GM23338 (cell line): ENCODE measurements around the gene PHYKPL. TPM values are rescaled to one million over a fixed set of nuclear protein-coding genes. Genes with fewer than 3 reads are reported as not detected.

Experiments used
- ATAC-seq: fragments of 200-7000 bp; cut with Tn5 transposase; 3 replicates; pipeline ENCODE4 v1.9.1; 2020
- DNase-seq: peaks from one replicate; pipeline ENCODE4 v3.0.0-alpha.2; 2015; ENCODE audit warnings: low spot score
- H2AFZ ChIP-seq: fragments of 200-600 bp; sonication (generic); 2 replicates; pipeline ENCODE4 v1.8.0; 2016; ENCODE audit warnings: antibody characterized with exemption, mild to moderate bottlenecking, moderate library complexity
- H3F3A ChIP-seq: fragments of 200-600 bp; sonication (generic); replicated peaks from 2 replicates; pipeline ENCODE4 v1.8.0; 2017; ENCODE audit warnings: antibody characterized with exemption, mixed run types, low read depth
- H3K27ac ChIP-seq: fragments of 200-600 bp; sonication (generic); 2 replicates; pipeline ENCODE4 v1.6.1; 2016; ENCODE audit warnings: low read depth
- H3K27me3 ChIP-seq: fragments of 200-600 bp; sonication (generic); 2 replicates; pipeline ENCODE4 v1.8.0; 2016; ENCODE audit warnings: mild to moderate bottlenecking, mixed run types, moderate library complexity; ENCODE audit not compliant: insufficient read depth
- H3K36me3 ChIP-seq: fragments of 200-600 bp; sonication (generic); 2 replicates; pipeline ENCODE4 v1.8.0; 2016; ENCODE audit warnings: mild to moderate bottlenecking; ENCODE audit not compliant: insufficient read depth
- H3K4me1 ChIP-seq: fragments of 200-600 bp; sonication (generic); 2 replicates; pipeline ENCODE4 v1.8.0; 2016; ENCODE audit warnings: mild to moderate bottlenecking, moderate library complexity; ENCODE audit not compliant: insufficient read depth
- H3K4me2 ChIP-seq: fragments of 200-600 bp; sonication (generic); 2 replicates; pipeline ENCODE4 v1.7.1; 2017; ENCODE audit warnings: mixed run types
- H3K4me3 ChIP-seq: fragments of 200-600 bp; sonication (generic); 2 replicates; pipeline ENCODE4 v1.6.1; 2016; ENCODE audit warnings: mixed run types
- H3K79me2 ChIP-seq: fragments of 200-600 bp; sonication (generic); replicated peaks from 2 replicates; pipeline ENCODE4 v1.8.0; 2017; ENCODE audit warnings: mild to moderate bottlenecking; ENCODE audit not compliant: insufficient read depth
- H3K9me2 ChIP-seq: fragments of 200-600 bp; sonication (generic); 2 replicates; pipeline ENCODE4 v1.8.0; 2017; ENCODE audit not compliant: insufficient read depth
- H4K20me1 ChIP-seq: fragments of 200-600 bp; sonication (generic); replicated peaks from 2 replicates; pipeline ENCODE4 v1.8.0; 2017; ENCODE audit warnings: mild to moderate bottlenecking; ENCODE audit not compliant: insufficient read depth
- H3K27ac Mint-ChIP-seq: 2 replicates; pipeline ENCODE4 v1.8.0; 2020; ENCODE audit warnings: inconsistent platforms, mild to moderate bottlenecking, moderate library complexity, mixed read lengths
- H3K27me3 Mint-ChIP-seq: 3 replicates; pipeline ENCODE4 v1.8.0; 2022; ENCODE audit warnings: low read depth, mild to moderate bottlenecking, moderate library complexity, mixed read lengths, inconsistent platforms; ENCODE audit not compliant: insufficient read depth, poor library complexity
- H3K36me3 Mint-ChIP-seq: 3 replicates; pipeline ENCODE4 v1.8.0; 2021; ENCODE audit warnings: low read depth, mild to moderate bottlenecking, inconsistent platforms, moderate library complexity, mixed read lengths
- H3K4me1 Mint-ChIP-seq: 3 replicates; pipeline ENCODE4 v1.8.0; 2020; ENCODE audit warnings: mild to moderate bottlenecking, inconsistent platforms, mixed read lengths
- H3K4me3 Mint-ChIP-seq: 3 replicates; pipeline ENCODE4 v1.8.0; 2021; ENCODE audit warnings: moderate library complexity, mild to moderate bottlenecking, inconsistent platforms, mixed read lengths
- H3K9me3 Mint-ChIP-seq: 3 replicates; pipeline ENCODE4 v1.8.0; 2020; ENCODE audit warnings: moderate library complexity, mild to moderate bottlenecking, inconsistent platforms, mixed read lengths
- CREB1 ChIP-seq: fragments of 250-450 bp; sonication (Bioruptor Pico); IDR thresholded peaks from 2 replicates; pipeline ENCODE4 v1.5.0; 2020; ENCODE audit warnings: low read depth, mild to moderate bottlenecking, moderate library complexity
- ETS1 ChIP-seq: IDR thresholded peaks from 2 replicates; pipeline ENCODE4 v1.6.1; 2016; ENCODE audit warnings: antibody characterized with exemption
- EZH2 ChIP-seq: fragments of 200-600 bp; sonication (generic); IDR thresholded peaks from one replicate; pipeline ENCODE4 v1.8.0; 2017; ENCODE audit warnings: antibody characterized with exemption, mild to moderate bottlenecking, low read depth; ENCODE audit not compliant: unreplicated experiment
- EZH2phosphoT487 ChIP-seq: fragments of 200-600 bp; sonication (generic); IDR thresholded peaks from one replicate; pipeline ENCODE4 v1.8.1; 2018; ENCODE audit warnings: antibody characterized with exemption; ENCODE audit not compliant: unreplicated experiment
- JUNB ChIP-seq: IDR thresholded peaks from one replicate; pipeline ENCODE4 v1.6.1; 2016; ENCODE audit warnings: antibody characterized with exemption; ENCODE audit not compliant: unreplicated experiment
- NANOG ChIP-seq: IDR thresholded peaks from 2 replicates; pipeline ENCODE4 v1.6.1; 2016; ENCODE audit warnings: antibody characterized with exemption, borderline replicate concordance
- POLR2AphosphoS5 ChIP-seq: IDR thresholded peaks from 2 replicates; pipeline ENCODE4 v1.6.1; 2016; ENCODE audit warnings: antibody characterized with exemption, low read depth
- REST ChIP-seq: IDR thresholded peaks from one replicate; pipeline ENCODE4 v1.6.1; 2018; ENCODE audit warnings: antibody characterized with exemption; ENCODE audit not compliant: unreplicated experiment
- STAT1 ChIP-seq: IDR thresholded peaks from one replicate; pipeline ENCODE4 v1.6.1; 2016; ENCODE audit warnings: antibody characterized with exemption; ENCODE audit not compliant: unreplicated experiment
- ZNF114 ChIP-seq: fragments of 250-450 bp; sonication (Bioruptor Pico); IDR thresholded peaks from 2 replicates; pipeline ENCODE4 v1.5.0; 2020; ENCODE audit warnings: mild to moderate bottlenecking, moderate library complexity
- ZNF331 ChIP-seq: fragments of 250-450 bp; sonication (Bioruptor Pico); IDR thresholded peaks from 2 replicates; pipeline ENCODE4 v1.5.0; 2020; ENCODE audit warnings: low read depth, mild to moderate bottlenecking, moderate library complexity
- ZNF462 ChIP-seq: fragments of 250-450 bp; sonication (Bioruptor Pico); IDR thresholded peaks from 2 replicates; pipeline ENCODE4 v1.5.0; 2020; ENCODE audit warnings: mild to moderate bottlenecking, moderate library complexity
- polyA plus RNA-seq: library from polyadenylated mRNA; unstranded; fragments of >200 nt; fragmentation: Nextera tagmentation; extraction: Ambion mirVana; gene quantifications from 2 replicates; pipeline ENCODE4 v1.2.1, GENCODE V29; 2016
- total RNA-seq: library from RNA; depleted of rRNA; stranded (reverse); fragments of >200 nt; shearing (Covaris generic); gene quantifications from 2 replicates; pipeline ENCODE4 v1.2.3, GENCODE V29; 2014

Gene PHYKPL
- total and polyA plus RNA-seq, 2 experiments from 2014 or later, result 15.9 to 20.8 TPM

- TF ChIP-seq CREB1 (CRISPR knock-in tag) (no peak), JUNB (no peak), EZH2phosphoT487 (no peak), ZNF114 (CRISPR knock-in tag) (no peak), POLR2AphosphoS5 (no peak), ETS1 (no peak)
Observed at GRCh38 chr5:178194026-178194425, 38.6 kb downstream of the PHYKPL start (continued).

DNA sequence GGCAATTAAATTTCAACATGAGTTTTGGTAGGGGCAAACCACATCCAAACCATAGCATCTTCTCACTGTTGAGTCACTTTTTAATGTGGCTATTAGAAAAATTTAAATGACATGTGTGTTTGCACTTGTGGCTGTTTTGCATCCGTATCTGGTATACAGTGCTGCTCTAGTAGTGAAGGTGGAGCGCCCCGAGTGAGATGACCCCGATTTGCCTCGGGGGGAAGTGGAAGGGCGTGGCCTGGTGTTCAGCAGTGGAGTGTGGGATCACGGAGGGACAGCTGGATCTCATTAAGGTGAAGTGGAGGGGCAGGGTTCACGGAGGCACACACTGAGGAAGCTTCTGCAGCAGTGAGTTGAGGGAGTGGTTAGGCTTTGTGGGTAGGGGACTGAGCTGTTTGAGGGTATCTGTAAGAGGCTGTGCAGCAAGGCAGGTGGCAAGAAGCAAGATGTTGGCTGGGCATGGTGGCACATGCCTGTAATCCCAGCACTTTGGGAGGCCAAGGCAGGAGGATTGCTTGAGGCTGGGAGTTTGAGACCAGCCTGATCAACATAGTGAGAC lies 39.3 kb downstream of the PHYKPL start:
- Histone ChIP-seq H3K4me2 (no peak overlapping the region), H3K27me3 (no peaks in the 10 kb centered on the region), H3K4me1 (no peaks in the 10 kb centered on the region), H2AFZ (no peak overlapping the region), H4K20me1 (no peaks in the 10 kb centered on the region), H3K36me3 (0 out of 2 replicates have a peak, but pooled peaks cover 2% of the 10 kb centered on the region), H3F3A (0 out of 2 replicates have a peak, but pooled peaks cover 3% of the 10 kb centered on the region), H3K79me2 (no peaks in the 10 kb centered on the region), H3K27ac (no peak overlapping the region), H3K4me3 (no peak overlapping the region), H3K9me2 (no peaks in the 10 kb centered on the region)
- no peak for DNase-seq
- no peak for ATAC-seq
- Mint-ChIP-seq H3K4me1 (peaks cover 20% of the 10 kb centered on the region), H3K9me3 (peaks cover 38% of the 10 kb centered on the region), H3K27ac (no peak overlapping the region), H3K4me3 (no peak overlapping the region; the same call in 2 of the 3 replicates), H3K36me3 (peaks cover 24% of the 10 kb centered on the region), H3K27me3 (peaks cover 20% of the 10 kb centered on the region)
- TF ChIP-seq NANOG (no peak), REST (no peak), ZNF331 (CRISPR knock-in tag) (no peak), ZNF114 (CRISPR knock-in tag) (no peak), ETS1 (no peak), POLR2AphosphoS5 (no peak), JUNB (no peak), STAT1 (no peak), EZH2phosphoT487 (no peak), EZH2 (no peak), ZNF462 (CRISPR knock-in tag) (no peak), CREB1 (CRISPR knock-in tag) (no peak)
